C1 segment of cervical spinal cord (tissue), 14 donors: Measurements from ENCODE around the gene GPRASP1.
"Not testable (repeated sequence)": the region's sequence is repeated elsewhere in the genome, so short reads cannot be mapped to it uniquely, and the experiment has no call there.

Experiments used
- DNase-seq, 14 donors: peaks; one replicate each; lab custom pipeline; 2025; lab: John Stamatoyannopoulos, UW

The GPRASP1 gene, protein sequence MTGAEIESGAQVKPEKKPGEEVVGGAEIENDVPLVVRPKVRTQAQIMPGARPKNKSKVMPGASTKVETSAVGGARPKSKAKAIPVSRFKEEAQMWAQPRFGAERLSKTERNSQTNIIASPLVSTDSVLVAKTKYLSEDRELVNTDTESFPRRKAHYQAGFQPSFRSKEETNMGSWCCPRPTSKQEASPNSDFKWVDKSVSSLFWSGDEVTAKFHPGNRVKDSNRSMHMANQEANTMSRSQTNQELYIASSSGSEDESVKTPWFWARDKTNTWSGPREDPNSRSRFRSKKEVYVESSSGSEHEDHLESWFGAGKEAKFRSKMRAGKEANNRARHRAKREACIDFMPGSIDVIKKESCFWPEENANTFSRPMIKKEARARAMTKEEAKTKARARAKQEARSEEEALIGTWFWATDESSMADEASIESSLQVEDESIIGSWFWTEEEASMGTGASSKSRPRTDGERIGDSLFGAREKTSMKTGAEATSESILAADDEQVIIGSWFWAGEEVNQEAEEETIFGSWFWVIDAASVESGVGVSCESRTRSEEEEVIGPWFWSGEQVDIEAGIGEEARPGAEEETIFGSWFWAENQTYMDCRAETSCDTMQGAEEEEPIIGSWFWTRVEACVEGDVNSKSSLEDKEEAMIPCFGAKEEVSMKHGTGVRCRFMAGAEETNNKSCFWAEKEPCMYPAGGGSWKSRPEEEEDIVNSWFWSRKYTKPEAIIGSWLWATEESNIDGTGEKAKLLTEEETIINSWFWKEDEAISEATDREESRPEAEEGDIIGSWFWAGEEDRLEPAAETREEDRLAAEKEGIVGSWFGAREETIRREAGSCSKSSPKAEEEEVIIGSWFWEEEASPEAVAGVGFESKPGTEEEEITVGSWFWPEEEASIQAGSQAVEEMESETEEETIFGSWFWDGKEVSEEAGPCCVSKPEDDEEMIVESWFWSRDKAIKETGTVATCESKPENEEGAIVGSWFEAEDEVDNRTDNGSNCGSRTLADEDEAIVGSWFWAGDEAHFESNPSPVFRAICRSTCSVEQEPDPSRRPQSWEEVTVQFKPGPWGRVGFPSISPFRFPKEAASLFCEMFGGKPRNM (N-terminal part only)

GRCh38 chrX:102651242-102652011 lies at the start of gene GPRASP1:
Gene GPRASP1 (plus strand): TSS chrX:102651483. CDS start chrX:102653914, 2,431 bp downstream.
- DNase-seq = peak in 13 of 14 donors; percentile 2 to 72 (median 40)

- no peak for DNase-seq
Measured at GRCh38 chrX:102604327-102604726, 47.0 kb upstream of the GPRASP1 start.

- no peak for DNase-seq
Measured at GRCh38 chrX:102606115-102606514, 45.2 kb upstream of the GPRASP1 start.

DNA sequence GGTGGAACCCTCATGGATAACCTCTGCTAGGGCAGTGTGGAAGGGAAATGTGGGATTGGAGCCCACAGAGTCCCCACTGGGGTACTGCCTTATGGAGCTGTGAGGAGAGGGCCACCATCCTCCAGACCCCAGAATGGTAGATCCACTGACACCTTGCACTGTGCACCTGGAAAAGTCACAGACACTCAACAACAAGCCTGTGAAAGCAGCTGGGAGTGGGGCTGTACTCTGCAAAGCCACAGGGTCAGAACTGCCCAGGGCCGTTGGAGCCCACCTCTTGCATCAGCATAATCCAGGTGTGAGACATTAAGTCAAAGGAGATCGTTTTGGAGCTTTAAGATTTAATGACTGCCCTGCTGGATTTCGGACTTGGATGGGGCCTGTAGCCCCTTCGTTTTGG lies 40.4 kb upstream of the GPRASP1 start:
- DNase-seq = no peak

GRCh38 chrX:102624105-102624504 lies 27.2 kb upstream of the GPRASP1 start:
- peak in 1 of 14 donors; percentile 4 for DNase-seq

- DNase-seq = no peak
Measured at GRCh38 chrX:102627640-102628039, 23.6 kb upstream of the GPRASP1 start.

GRCh38 chrX:102637561-102637960 lies 13.7 kb upstream of the GPRASP1 start:
- DNase-seq = no peak

DNA sequence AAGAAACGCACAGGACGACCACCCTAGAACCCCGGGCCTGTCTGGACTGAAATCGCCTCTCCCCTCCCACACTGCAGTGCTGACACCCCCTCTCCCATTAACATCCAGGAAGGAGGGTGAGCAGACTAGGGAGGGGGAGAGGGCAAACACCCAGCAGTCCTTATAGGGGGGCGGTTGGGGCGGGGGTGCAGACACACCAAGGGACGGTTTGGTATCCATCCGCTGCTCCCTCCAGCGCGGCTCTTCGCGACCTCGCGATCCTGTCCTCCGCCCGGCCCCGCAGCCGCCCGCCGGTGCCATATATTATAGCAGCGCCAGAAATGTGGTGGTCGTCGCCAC lies 411 bp upstream of the GPRASP1 start:
- peak in 2 of 14 donors; percentile 19 to 54 for DNase-seq

DNA sequence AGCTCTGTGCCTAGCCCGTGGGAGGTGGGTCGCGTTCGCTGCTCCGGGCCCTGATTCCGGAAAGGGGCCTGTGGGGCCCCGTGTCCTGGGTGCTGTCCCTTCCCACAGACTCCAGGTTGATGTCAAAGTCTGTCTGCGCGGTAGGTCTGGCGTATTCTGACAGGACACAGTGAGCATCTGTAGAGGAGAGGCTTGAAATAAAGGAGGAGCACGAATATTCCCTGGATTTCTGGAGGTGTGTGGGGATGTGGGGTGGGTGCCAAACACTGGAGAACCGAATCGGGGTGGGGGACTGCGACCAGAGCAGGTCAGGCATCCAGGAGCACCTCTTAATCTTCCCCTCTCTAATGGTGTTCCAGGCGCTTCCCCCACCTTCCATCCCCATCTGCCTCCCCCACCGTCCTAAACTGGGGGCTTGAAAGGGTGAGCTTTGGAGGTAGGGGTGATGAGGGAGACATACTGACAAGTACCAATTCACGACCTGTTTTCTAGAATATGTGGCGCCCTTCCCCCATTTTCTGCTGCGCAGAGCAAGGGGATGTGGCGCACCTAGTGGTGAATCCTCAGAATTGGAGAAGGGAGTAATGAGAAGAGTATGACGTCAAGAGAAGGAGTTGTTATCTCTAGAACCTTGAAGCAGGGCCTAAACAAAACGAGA lies 877 bp downstream of the GPRASP1 start:
- DNase-seq = peak in 11 of 14 donors; percentile 4 to 75 (median 23)

- DNase-seq = peak in 1 of 14 donors; percentile 37
Measured at GRCh38 chrX:102654696-102655095, 3.4 kb downstream of the GPRASP1 start.

DNA sequence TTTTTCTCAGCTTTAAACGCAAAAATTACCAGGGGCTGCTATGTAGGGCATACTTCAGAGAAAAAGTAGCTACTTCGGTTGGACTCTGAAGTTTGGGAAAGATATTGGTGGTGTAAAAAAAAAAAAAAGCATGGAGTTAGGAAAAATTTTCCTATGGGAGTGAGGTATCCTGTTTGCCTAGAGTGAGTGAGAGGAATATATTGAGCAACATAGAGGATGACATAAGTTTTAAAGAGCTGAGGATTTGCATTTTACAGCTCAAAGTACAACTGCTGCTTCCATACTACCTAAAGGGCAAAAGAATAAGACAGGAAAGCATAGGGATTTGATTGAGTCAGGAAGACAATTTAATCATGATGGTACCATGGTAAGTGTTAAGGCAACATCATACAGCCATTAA lies 7.3 kb downstream of the GPRASP1 start:
- no peak for DNase-seq

DNA sequence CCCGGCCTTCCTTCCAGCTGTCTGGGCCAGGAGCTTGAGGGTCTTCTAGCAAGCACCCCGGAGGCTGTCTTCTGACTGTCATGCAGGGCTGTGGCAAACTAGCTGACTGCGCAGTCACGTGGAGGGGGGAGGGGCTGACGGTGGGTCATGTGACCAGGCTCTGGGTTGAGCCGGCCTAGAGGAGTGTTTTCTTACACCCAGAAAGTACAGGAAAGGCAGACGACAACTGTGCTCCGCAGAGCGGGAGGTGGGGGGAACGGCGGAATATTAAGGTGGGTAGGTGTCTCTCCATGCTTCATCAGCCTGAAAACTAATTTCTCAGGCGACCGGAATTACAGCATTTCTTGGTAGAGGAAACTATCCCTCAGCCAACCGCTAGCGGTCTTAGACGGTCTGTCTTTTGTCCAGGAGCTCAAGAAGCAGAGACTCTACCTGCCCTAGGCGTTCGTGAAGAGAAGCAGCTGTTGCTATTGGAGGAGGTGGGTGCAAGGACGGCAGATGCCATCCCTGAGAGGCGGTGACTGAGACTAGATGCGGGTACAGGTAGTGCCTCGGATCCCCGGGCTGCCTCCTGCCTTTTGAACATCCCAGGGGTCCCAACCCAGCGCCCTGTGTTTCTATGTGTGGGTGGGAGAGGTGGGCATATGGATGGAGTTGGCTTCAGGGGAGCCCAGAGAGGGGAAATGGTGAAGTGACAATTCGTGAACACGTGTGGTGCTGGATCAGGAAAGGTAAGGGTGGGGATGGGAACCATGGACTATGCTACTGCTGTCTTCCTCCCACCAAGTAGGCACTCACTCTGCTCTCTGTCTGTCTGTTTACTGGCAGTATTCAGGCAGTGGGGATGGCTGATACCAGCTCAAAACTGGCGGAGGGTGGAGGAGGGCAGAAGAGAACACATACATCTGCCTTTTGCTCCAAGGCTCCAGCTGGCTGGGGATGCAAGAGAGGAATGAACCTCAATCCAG lies 8.8 kb downstream of the GPRASP1 start:
- peak; percentile 30 to 85 (median 66) for DNase-seq

DNA sequence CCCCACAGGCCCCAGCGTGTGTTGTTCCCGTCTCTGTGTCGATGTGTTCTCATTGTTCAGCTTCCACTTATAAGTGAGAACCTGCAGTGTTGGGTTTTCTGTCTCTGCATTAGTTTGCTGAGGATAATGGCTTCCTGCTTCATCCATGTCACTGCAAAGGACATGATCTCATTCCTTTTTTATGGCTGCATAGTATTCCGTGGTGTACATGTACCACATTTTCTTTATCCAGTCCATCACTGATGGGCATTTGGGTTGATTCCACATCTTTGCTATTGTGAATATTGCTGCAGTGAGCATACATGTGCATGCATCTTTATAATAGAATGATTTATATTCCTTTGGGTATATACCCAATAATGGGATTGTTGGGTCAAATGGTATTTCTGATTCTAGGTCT lies 12.5 kb downstream of the GPRASP1 start:
- not testable (repeated sequence) for DNase-seq

DNA sequence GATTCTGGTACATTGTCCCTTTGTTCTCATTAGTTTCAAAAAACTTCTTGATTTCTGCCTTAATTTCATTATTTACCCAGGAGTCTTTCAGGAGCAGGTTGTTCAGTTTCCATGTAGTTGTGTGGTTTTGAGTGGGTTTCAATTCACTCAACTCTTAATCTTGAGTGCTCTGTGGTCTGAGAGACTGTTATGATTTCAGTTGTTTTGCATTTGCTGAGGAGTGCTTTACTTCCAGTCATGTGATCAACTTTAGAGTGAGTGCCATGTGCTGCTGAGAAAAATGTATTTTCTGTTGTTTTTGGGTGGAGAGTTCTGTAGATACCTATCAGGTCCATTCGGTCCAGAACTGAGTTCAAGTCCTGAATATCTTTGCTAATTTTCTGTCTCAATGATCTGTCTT lies 15.8 kb downstream of the GPRASP1 start:
- not testable (repeated sequence) for DNase-seq

DNA sequence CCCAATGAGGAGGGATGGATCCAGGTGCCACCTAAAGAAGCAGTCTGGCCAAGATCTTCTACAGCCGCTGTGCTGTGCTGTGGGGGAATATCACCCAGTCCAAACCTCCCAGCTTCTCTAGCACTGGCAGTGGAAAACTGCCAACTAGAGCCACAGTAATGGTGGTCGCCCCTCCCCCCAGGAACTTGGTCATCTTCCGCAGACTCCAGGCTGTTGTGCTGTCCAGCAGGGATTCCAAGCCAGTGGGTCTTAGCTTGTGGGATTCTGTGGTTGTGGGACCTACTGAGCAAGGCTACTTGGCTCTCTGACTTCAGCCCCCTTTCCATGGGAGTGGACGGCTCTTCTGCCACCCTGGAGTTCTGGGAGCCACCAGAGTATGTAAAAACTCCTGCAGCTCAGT lies 18.2 kb downstream of the GPRASP1 start:
- DNase-seq = no peak

GRCh38 chrX:102672856-102673255 lies 21.6 kb downstream of the GPRASP1 start:
- DNase-seq = no peak

DNA sequence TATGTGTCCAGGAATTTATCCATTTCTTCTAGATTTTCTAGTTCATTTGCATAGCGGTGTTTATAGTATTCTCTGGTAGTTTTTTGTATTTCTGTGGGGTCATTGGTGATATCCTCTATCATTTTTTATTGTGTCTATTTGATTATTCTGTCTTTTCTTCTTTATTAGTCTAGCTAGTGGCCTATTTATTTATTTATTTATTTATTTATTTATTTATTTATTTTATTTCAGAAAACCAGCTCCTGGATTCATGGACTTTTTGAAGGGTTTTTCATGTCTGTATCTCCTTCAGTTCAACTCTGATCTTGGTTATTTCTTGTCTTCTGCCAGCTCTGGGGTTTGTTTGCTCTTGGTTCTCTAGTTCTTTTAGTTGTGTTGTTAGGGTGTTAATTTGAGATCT lies 26.2 kb downstream of the GPRASP1 start:
- DNase-seq = not testable (repeated sequence)

DNA sequence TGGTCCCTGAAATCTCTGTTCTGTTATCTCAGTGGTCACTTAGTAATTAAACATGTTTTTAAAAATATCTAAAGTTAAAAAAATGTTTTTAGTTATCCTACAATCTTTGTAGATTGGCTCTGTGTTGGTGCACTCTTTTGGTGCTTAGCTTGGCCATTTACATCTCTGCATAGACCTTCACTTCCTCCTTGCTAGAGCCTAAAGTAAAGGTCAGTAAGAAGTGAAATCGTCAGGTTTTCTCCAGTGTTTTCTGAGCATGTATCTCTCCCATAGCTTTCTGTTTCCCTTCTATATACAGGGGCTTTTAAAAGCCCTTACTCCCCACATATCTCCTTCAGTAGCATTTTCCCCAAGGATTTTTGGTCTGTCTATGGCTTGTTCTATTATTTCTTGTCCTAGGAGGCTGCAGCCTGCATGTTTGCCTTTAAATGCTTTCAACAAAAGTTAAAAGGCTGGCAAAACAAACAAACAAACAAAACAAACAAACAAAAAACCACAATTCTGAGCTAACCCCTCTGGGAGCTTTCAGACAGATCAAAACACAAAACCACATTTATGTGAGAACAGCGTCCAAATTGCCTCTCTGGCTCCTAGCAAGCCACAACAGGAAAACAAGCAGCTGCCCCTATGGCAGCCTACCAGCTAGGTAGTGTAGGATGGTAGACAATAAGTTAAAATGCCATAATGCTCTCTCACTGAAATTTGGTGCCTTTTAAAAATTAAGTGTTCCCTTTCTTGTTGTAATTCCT lies 33.7 kb downstream of the GPRASP1 start:
- DNase-seq = no peak

GRCh38 chrX:102694749-102695148 lies 43.5 kb downstream of the GPRASP1 start:
- DNase-seq = no peak
